Measurements from ENCODE around the gene TLE5. TPM values are rescaled to one million over a fixed set of nuclear protein-coding genes. Genes with fewer than 3 reads are reported as not detected.

Gene TLE5
- total RNA-seq, 6 experiments from 2014 or later: 119 to 198 (median 152) TPM

DNA sequence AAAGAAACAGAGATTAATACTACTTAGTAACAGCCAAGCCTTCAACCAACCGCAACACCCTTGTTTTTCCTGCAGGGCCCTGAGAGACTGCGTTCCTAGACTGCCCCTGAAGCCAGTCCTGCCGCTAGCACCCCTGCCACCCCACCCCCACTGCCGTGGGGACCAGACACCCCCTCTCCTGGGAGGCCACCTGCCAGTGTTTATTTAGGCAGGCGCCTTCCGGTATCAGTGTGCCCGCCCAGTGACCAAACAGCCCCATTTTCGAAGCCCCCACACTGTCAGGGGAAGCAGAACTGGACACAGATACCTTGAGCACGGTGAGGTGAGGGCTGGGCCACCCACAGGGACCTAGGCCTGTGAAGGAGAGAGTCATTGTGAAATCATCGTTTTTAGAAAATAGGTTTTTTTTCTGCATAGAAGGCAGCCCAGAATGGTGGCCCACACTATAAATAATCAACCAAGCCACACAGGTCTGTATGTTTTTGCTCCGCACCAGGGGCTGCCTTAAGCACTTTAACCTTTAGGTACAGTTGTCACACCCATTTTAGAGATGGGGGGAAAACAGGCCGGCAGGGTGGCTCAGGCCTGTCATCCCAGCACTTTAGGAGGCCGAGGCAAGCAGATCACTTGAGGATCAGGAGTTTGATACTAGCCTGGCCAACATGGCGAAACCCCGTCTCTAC, 3.5 kb upstream of the TLE5 start:
- 46% methylated on average over 14 of the region's 15 CpGs for WGBS (ENCODE audit: insufficient coverage, low coverage, low lambda C conversion rate, missing lambda C conversion rate)
- DNase-seq: no peak
- Histone ChIP-seq H3K36me3 (no peaks in the 10 kb centered on the region), H3K4me1 (no peaks in the 10 kb centered on the region), H3K4me3 (no peak overlapping the region), H3K9me3 (no peaks in the 10 kb centered on the region), H3K27ac (no peak overlapping the region), H3K27me3 (no peaks in the 10 kb centered on the region)
- no peak for ATAC-seq
- intact Hi-C loops (cut with DNase I): no loop called here
- no peak for TF ChIP-seq POLR2A (IDR thresholded peaks at IDR 0.05)
- TF ChIP-seq, protein P1, sequence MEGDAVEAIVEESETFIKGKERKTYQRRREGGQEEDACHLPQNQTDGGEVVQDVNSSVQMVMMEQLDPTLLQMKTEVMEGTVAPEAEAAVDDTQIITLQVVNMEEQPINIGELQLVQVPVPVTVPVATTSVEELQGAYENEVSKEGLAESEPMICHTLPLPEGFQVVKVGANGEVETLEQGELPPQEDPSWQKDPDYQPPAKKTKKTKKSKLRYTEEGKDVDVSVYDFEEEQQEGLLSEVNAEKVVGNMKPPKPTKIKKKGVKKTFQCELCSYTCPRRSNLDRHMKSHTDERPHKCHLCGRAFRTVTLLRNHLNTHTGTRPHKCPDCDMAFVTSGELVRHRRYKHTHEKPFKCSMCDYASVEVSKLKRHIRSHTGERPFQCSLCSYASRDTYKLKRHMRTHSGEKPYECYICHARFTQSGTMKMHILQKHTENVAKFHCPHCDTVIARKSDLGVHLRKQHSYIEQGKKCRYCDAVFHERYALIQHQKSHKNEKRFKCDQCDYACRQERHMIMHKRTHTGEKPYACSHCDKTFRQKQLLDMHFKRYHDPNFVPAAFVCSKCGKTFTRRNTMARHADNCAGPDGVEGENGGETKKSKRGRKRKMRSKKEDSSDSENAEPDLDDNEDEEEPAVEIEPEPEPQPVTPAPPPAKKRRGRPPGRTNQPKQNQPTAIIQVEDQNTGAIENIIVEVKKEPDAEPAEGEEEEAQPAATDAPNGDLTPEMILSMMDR (IDR thresholded peaks at IDR 0.05): no peak

DNA sequence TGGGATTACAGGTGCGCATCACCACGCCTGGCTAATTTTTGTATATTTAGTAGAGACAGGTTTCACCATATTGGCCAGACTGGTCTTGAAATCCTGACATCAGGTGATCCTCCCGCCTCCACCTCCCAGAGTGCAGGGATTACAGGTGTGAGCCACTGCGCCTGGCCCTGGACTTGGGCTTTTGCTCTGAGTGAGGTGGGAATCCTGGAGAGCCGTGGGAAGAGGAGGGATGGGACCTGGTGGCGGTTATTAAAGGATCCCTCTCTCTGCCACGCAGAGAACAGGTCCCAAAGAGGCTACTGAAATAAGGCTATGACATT, 1.7 kb upstream of the TLE5 start:
- no peak for TF ChIP-seq POLR2A (IDR thresholded peaks at IDR 0.05)
- TF ChIP-seq, protein P1 (IDR thresholded peaks at IDR 0.05): no peak
- H3K4me3 ChIP-seq: no peak overlapping the region
- peaks cover 0 to 7% (median 0%) of the 10 kb centered on the region in 4 donors for H3K36me3 ChIP-seq
- DNase-seq: no peak
- 96% methylated on average over 4 of the region's 7 CpGs for WGBS (ENCODE audit: insufficient coverage, low coverage, low lambda C conversion rate, missing lambda C conversion rate)
- no peaks in the 10 kb centered on the region for H3K9me3 ChIP-seq
- no peak for ATAC-seq
- H3K27ac ChIP-seq: no peak overlapping the region
- H3K4me1 ChIP-seq: no peaks in the 10 kb centered on the region
- H3K27me3 ChIP-seq: no peaks in the 10 kb centered on the region
- intact Hi-C loops (cut with DNase I): no loop called here

DNA sequence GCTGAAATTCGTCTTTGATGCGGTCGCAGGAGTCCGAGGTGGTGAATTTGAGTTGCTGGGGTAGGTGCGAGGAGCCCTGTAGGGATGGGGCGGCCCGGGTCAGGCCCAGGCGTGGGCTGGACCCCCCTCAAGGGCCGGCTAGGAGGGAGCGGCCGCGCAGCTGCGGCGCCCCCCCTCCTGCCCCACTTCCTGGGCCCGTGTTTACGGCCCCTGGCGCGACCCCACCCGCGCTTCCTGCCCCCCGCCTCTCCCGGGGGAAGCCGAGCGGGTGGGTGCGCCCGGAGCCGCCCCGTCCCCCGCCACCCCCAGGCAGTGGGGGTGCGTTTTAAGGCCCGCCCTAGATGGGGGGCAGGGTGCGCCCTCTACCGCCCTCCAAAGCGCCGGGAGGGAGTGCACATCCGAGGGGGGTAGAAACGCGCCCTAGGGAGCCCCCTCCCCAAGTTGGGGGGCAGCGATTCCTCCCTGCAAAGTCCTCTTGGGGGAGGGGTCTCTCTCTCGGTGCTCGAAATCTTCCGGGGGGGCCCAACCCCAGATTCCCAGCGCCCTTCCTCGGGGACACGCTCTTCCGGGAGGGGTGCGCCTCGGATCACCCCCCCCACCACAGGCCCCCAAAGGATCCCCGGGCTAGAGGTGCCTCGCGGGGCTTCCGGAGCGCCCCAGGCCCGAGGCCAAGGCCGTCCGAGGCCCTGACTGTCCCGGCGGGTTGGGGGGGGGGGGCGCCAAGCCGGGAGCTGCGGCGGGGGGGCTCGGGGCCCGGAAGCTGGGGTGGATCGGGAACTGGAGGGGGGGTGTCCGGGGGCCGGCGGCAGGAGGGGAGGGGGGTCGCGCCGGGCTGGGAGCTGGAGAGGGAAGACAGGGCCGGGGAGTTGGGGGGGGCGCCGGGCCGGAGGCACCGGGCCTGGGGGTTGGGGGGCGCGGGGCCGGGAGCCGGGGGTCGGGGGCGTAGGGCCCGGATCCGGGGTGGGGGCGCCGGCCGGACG, 823 bp downstream of the TLE5 start:
- Histone ChIP-seq H3K27ac (peak overlapping the region; percentile 68 to 93 (median 80)), H3K27me3 (no peaks in the 10 kb centered on the region), H3K36me3 (peaks cover 0 to 16% (median 0%) of the 10 kb centered on the region in 4 donors), H3K9me3 (no peaks in the 10 kb centered on the region), H3K4me3 (peak overlapping the region; percentile 72 to 89 (median 73)), H3K4me1 (peaks cover 0 to 14% (median 7%) of the 10 kb centered on the region in 4 donors)
- intact Hi-C loops (cut with DNase I): no loop called here
- no peak for TF ChIP-seq POLR2A (IDR thresholded peaks at IDR 0.05)
- TF ChIP-seq, protein P1 (IDR thresholded peaks at IDR 0.05): peak; percentile 4 to 33 (median 28)
- WGBS (ENCODE audit: insufficient coverage, low coverage, low lambda C conversion rate, missing lambda C conversion rate): under 1% methylated on average over 28 of the region's 88 CpGs
- peak; percentile 37 to 58 (median 50) for ATAC-seq
- peak in 2 of 3 donors; percentile 64 to 69 for DNase-seq

DNA sequence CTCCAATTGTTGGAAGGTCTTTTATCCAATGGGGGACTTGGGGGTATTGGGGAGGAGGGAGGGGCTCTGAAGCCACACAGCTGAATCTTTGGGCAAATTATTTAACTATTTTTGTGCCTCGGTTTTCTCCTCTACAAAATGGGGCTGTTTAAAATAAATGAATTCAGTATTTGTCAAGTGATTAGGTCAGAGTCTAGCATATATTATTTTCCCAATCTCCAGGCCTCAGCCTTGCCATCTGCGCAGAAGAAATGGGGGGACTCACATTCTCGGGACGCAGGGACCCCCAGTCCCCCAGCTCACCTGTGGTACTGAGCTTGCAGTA, 1.5 kb downstream of the TLE5 start:
- Histone ChIP-seq H3K4me1 (peaks cover 0 to 16% (median 7%) of the 10 kb centered on the region in 4 donors), H3K36me3 (peaks cover 0 to 16% (median under 1%) of the 10 kb centered on the region in 4 donors), H3K9me3 (no peaks in the 10 kb centered on the region), H3K27me3 (no peaks in the 10 kb centered on the region), H3K4me3 (peak overlapping the region; percentile 72 to 89 (median 73)), H3K27ac (peak overlapping the region; percentile 68 to 93 (median 80))
- intact Hi-C loops (cut with DNase I): no loop called here
- DNase-seq (no peak), ATAC-seq (no peak)
- WGBS (ENCODE audit: insufficient coverage, low coverage, low lambda C conversion rate, missing lambda C conversion rate): 27% methylated on average over 3 of the region's 4 CpGs
- TF ChIP-seq POLR2A (IDR thresholded peaks at IDR 0.05): no peak
- TF ChIP-seq, protein P1 (IDR thresholded peaks at IDR 0.05): no peak
